GM19099 (cell line): ENCODE data around the gene TUFM.

Source experiments
- POLR2A ChIP-seq: IDR thresholded peaks from 3 replicates; pipeline ENCODE4 v1.6.1; 2011; ENCODE audit warnings: low read depth; ENCODE audit not compliant: insufficient read length; ENCODE audit errors: extremely low read depth

Gene TUFM

GRCh38 chr16:28859326-28859725, 13.2 kb upstream of the TUFM start:
- TF ChIP-seq POLR2A, result no peak

GRCh38 chr16:28858421-28858820, 12.3 kb upstream of the TUFM start:
- no peak for TF ChIP-seq POLR2A

GRCh38 chr16:28846933-28847273, 755 bp upstream of the TUFM start:
- TF ChIP-seq POLR2A, result no peak

GRCh38 chr16:28845761-28846079, 428 bp downstream of the TUFM start:
- TF ChIP-seq POLR2A, result no peak

GRCh38 chr16:28845293-28845692, 855 bp downstream of the TUFM start:
- no peak for TF ChIP-seq POLR2A

GRCh38 chr16:28844226-28844885, 1.8 kb downstream of the TUFM start:
- no peak for TF ChIP-seq POLR2A

- TF ChIP-seq POLR2A, result no peak
These were observed 2.4 kb downstream of the TUFM start for GRCh38 chr16:28843766-28844165.

- no peak for TF ChIP-seq POLR2A
These were observed 3.5 kb downstream of the TUFM start for GRCh38 chr16:28842696-28843095.

- no peak for TF ChIP-seq POLR2A
These were observed 6.2 kb downstream of the TUFM start for GRCh38 chr16:28839899-28840298.

GRCh38 chr16:28839004-28839639, 7.0 kb downstream of the TUFM start:
- no peak for TF ChIP-seq POLR2A

- TF ChIP-seq POLR2A, result no peak
These were observed 7.6 kb downstream of the TUFM start for GRCh38 chr16:28838558-28838918.

- TF ChIP-seq POLR2A, result no peak
These were observed 8.2 kb downstream of the TUFM start for GRCh38 chr16:28837672-28838557.

GRCh38 chr16:28836761-28837064, 9.4 kb downstream of the TUFM start:
- no peak for TF ChIP-seq POLR2A

- TF ChIP-seq POLR2A, result no peak
These were observed 10.0 kb downstream of the TUFM start for GRCh38 chr16:28835864-28836760.
